PC-9 (cell line): ENCODE results near the gene VN1R5. TPM values are rescaled to one million over a fixed set of nuclear protein-coding genes. Genes with fewer than 3 reads are reported as not detected.

Experiments used
- BruUV-seq: library from RNA; stranded (reverse); fragments of 400-500 nt; replicated peaks from 2 replicates; lab custom pipeline; 2021; lab: Mats Ljungman, UMichigan
- CTCF ChIA-PET: fragments of 300-600 bp; sonication (Branson Sonifier 250); formaldehyde crosslinking; loops from one replicate; lab custom pipeline; 2022; ENCODE audit warnings: antibody characterized with exemption; lab: Charles Lee
- POLR2A ChIA-PET: fragments of 300-600 bp; sonication (Branson Sonifier 250); formaldehyde crosslinking; loops from one replicate; lab custom pipeline; 2022; ENCODE audit warnings: antibody characterized with exemption; ENCODE audit not compliant: unreplicated experiment; lab: Charles Lee
- DNase-seq, 2 experiments: peaks; one replicate each; pipeline versions ENCODE4 v3.0.0 to v3.0.0-alpha.2; 2015 to 2022; ENCODE audit warnings: mixed read lengths in 1 of 2
- H2AFZ ChIP-seq: fragments of 200-600 bp; sonication (generic); 2 replicates; pipeline ENCODE4 v1.8.1; 2017; ENCODE audit warnings: antibody characterized with exemption
- H3F3A ChIP-seq: fragments of 200-600 bp; sonication (generic); 2 replicates; pipeline ENCODE4 v1.8.1; 2017; ENCODE audit warnings: antibody characterized with exemption, mild to moderate bottlenecking, low read depth; ENCODE audit not compliant: insufficient read depth
- H3K27ac ChIP-seq: fragments of 200-600 bp; sonication (generic); 2 replicates; pipeline ENCODE4 v1.6.1; 2016; ENCODE audit warnings: mixed run types
- H3K27me3 ChIP-seq: fragments of 200-600 bp; sonication (generic); 2 replicates; pipeline ENCODE4 v1.6.1; 2016; ENCODE audit warnings: low read depth, mixed run types; ENCODE audit not compliant: insufficient read depth
- H3K36me3 ChIP-seq: fragments of 200-600 bp; sonication (generic); 2 replicates; pipeline ENCODE4 v1.6.1; 2016; ENCODE audit warnings: low read depth, mixed run types
- H3K4me1 ChIP-seq: fragments of 200-600 bp; sonication (generic); replicated peaks from 2 replicates; pipeline ENCODE4 v1.6.1; 2016; ENCODE audit warnings: mixed run types; ENCODE audit not compliant: insufficient read depth
- H3K4me2 ChIP-seq: fragments of 200-600 bp; sonication (generic); 2 replicates; pipeline ENCODE4 v1.6.1; 2017; ENCODE audit warnings: mixed run types
- H3K4me3 ChIP-seq: fragments of 200-600 bp; sonication (generic); 2 replicates; pipeline ENCODE4 v1.6.1; 2016; ENCODE audit warnings: mixed run types
- H3K79me2 ChIP-seq: fragments of 200-600 bp; sonication (generic); 2 replicates; pipeline ENCODE4 v1.6.1; 2017; ENCODE audit warnings: low read depth, mixed run types
- H3K9me2 ChIP-seq: fragments of 200-600 bp; sonication (generic); 2 replicates; pipeline ENCODE4 v1.8.1; 2017; ENCODE audit warnings: mild to moderate bottlenecking; ENCODE audit not compliant: insufficient read depth
- H3K9me3 ChIP-seq: fragments of 200-600 bp; sonication (generic); 2 replicates; pipeline ENCODE4 v1.8.1; 2016; ENCODE audit warnings: low read depth; ENCODE audit not compliant: insufficient read depth
- H4K20me1 ChIP-seq: fragments of 200-600 bp; sonication (generic); 2 replicates; pipeline ENCODE4 v1.8.1; 2017; ENCODE audit not compliant: insufficient read depth
- EZH2 ChIP-seq: fragments of 200-600 bp; sonication (generic); IDR thresholded peaks from 2 replicates; pipeline ENCODE4 v1.8.0; 2017; ENCODE audit warnings: antibody characterized with exemption, low read depth
- intact Hi-C: fragments of 100-400 bp; cut with micrococcal nuclease; formaldehyde crosslinking; loops from one replicate; pipeline ENCODE4 v1.10.0; 2022; ENCODE audit not compliant: unreplicated experiment
- total RNA-seq: library from RNA; stranded (reverse); gene quantifications from 2 replicates; pipeline ENCODE4 v1.2.3, GENCODE V29; 2021
- TF ChIP-seq, protein P1 (sequence below): fragments of 200-600 bp; sonication (generic); conservative IDR thresholded peaks from 2 replicates; pipeline ENCODE4 v1.6.1; 2017; ENCODE audit warnings: mixed run types, antibody characterized with exemption, mild to moderate bottlenecking, moderate library complexity

Gene VN1R5
- total RNA-seq, 1 experiment from 2014 or later = not detected

DNA sequence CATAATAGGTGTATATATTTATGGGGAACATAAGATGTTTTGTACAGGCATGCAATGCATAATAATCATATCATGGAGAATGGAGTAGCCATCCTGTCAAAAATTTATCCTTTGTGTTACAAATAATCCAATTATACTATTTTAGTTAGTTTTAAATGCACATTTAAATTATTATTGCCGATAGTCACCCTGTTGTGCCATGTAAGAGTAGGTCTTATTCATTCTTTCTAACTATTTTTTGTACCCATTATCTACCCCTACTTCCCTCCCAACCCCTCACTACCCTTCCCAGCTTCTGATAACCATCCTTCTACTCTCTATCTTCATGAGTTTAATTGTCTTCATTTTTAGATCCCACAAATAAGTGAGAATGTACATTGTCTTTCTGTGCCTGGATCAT, 8.3 kb upstream of the VN1R5 start:
- Histone ChIP-seq H3K79me2 (no peaks in the 10 kb centered on the region), H3K27me3 (peaks cover 4% of the 10 kb centered on the region; the same call in 1 of the 2 replicates), H3K4me1 (no peaks in the 10 kb centered on the region), H3K9me3 (no peaks in the 10 kb centered on the region), H3K9me2 (no peaks in the 10 kb centered on the region), H3F3A (no peaks in the 10 kb centered on the region), H3K4me2 (no peak overlapping the region), H3K4me3 (no peak overlapping the region), H3K27ac (no peak overlapping the region), H4K20me1 (no peaks in the 10 kb centered on the region), H3K36me3 (no peaks in the 10 kb centered on the region), H2AFZ (no peak overlapping the region)
- intact Hi-C loops = no loop called here
- TF ChIP-seq EZH2 = no peak
- TF ChIP-seq, protein P1, sequence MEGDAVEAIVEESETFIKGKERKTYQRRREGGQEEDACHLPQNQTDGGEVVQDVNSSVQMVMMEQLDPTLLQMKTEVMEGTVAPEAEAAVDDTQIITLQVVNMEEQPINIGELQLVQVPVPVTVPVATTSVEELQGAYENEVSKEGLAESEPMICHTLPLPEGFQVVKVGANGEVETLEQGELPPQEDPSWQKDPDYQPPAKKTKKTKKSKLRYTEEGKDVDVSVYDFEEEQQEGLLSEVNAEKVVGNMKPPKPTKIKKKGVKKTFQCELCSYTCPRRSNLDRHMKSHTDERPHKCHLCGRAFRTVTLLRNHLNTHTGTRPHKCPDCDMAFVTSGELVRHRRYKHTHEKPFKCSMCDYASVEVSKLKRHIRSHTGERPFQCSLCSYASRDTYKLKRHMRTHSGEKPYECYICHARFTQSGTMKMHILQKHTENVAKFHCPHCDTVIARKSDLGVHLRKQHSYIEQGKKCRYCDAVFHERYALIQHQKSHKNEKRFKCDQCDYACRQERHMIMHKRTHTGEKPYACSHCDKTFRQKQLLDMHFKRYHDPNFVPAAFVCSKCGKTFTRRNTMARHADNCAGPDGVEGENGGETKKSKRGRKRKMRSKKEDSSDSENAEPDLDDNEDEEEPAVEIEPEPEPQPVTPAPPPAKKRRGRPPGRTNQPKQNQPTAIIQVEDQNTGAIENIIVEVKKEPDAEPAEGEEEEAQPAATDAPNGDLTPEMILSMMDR = no peak
- no TSS peak for BruUV-seq
- ChIA-PET POLR2A (no interaction called here), CTCF (no interaction called here)
- DNase-seq = no peak

DNA sequence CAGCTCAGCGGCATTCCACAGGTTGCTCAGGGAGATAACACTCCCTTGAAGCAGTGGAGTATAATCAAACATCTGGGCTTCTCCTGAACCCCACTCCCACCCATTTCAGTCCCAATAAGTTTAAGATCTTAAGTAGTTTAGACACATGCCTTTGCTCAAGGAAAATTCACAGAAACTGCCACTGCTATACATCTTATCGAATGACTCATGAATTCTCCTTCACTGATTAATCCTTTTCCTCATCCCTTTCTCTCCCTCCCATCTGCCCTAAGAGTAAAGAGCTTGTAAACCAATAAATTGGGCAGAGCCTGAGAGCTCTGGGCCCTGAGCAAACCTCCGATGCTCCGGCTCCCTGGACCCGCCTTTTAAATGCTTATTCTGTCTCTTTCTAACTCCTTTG, 10.2 kb downstream of the VN1R5 start:
- TF ChIP-seq EZH2 = no peak
- TF ChIP-seq, protein P1 = no peak
- CTCF ChIA-PET = no interaction called here
- Histone ChIP-seq H3K27me3 (no peaks in the 10 kb centered on the region), H4K20me1 (no peaks in the 10 kb centered on the region), H3K4me2 (no peak overlapping the region), H3K4me3 (no peak overlapping the region), H3K4me1 (no peaks in the 10 kb centered on the region), H3K79me2 (no peaks in the 10 kb centered on the region), H3K9me2 (no peaks in the 10 kb centered on the region; the same call in 1 of the 2 replicates), H3K27ac (no peak overlapping the region), H3K9me3 (no peaks in the 10 kb centered on the region), H3F3A (no peaks in the 10 kb centered on the region), H3K36me3 (no peaks in the 10 kb centered on the region), H2AFZ (no peak overlapping the region)
- DNase-seq = peak in 1 of 2 experiments; percentile 35
- intact Hi-C loops = no loop called here
- BruUV-seq = no TSS peak
- POLR2A ChIA-PET = no interaction called here

DNA sequence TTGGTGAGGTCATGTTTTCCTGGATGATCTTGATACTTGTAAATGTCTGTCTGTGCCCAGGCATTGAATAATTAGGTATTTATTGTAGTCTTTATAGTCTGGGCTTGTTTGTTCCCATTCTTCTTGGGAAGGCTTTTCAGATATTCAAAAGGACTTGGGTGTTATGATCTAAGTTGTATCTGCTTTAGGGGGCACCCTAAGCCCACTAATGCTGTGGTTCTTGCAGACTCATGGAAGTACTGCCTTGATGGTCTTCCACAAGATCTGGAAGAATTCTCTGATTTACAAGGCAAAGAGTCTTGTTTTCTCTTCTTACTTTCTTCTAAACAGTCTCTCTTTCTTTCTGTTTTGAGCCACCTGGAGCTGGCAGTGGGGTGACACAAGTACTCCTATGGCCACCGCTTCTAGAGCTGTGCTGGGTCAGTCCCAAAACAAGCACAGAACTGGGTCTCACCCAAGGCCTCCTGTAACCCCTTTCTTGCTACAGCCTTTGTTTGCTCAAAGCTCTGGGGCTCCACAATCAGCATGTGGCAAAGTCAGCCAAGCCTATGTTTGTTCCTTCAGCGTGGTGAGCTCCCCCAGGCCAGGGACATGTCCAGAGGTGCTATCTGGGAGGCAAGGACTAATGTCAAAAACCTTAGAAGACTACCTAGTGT, 12.6 kb downstream of the VN1R5 start:
- Histone ChIP-seq H3K4me1 (no peaks in the 10 kb centered on the region), H4K20me1 (no peaks in the 10 kb centered on the region), H3K4me3 (no peak overlapping the region), H2AFZ (no peak overlapping the region), H3K27me3 (no peaks in the 10 kb centered on the region), H3K9me2 (no peaks in the 10 kb centered on the region; the same call in 1 of the 2 replicates), H3K9me3 (no peaks in the 10 kb centered on the region), H3K4me2 (no peak overlapping the region), H3K79me2 (no peaks in the 10 kb centered on the region), H3K27ac (no peak overlapping the region), H3K36me3 (no peaks in the 10 kb centered on the region), H3F3A (no peaks in the 10 kb centered on the region)
- intact Hi-C loops = no loop called here
- no peak for DNase-seq
- no TSS peak for BruUV-seq
- CTCF ChIA-PET = no interaction called here
- POLR2A ChIA-PET = no interaction called here
- TF ChIP-seq, protein P1 = no peak
- TF ChIP-seq EZH2 = no peak
